WTC11 (cell line): Measurements from ENCODE around the gene LMO1. TPM values are rescaled to one million over a fixed set of nuclear protein-coding genes. Genes with fewer than 3 reads are reported as not detected.

Experiments
- ATAC-seq: fragments of 200-7000 bp; cut with Tn5 transposase; 2 replicates; pipeline ENCODE4 v1.10.0; 2021; ENCODE audit warnings: mild to moderate bottlenecking, moderate library complexity
- CTCF ChIA-PET: fragments of 300-600 bp; sonication (Branson Sonifier 250); formaldehyde crosslinking; loops from one replicate; lab custom pipeline; 2021; ENCODE audit warnings: antibody characterized with exemption; lab: Charles Lee
- POLR2A ChIA-PET: fragments of 350-600 bp; sonication (Branson Sonifier 250); formaldehyde crosslinking; loops from one replicate; lab custom pipeline; 2021; ENCODE audit warnings: antibody characterized with exemption; lab: Charles Lee
- DNase-seq: peaks from one replicate; pipeline ENCODE4 v3.0.0; 2021; ENCODE audit warnings: low spot score
- H3K27ac Mint-ChIP-seq: 2 replicates; pipeline ENCODE4 v1.8.0; 2021; ENCODE audit warnings: mixed read lengths
- H3K27me3 Mint-ChIP-seq: 2 replicates; pipeline ENCODE4 v1.8.0; 2021; ENCODE audit warnings: low read depth, mild to moderate bottlenecking, moderate library complexity, mixed read lengths
- H3K36me3 Mint-ChIP-seq: 2 replicates; pipeline ENCODE4 v1.8.0; 2021; ENCODE audit warnings: mixed read lengths
- H3K4me1 Mint-ChIP-seq: 2 replicates; pipeline ENCODE4 v1.8.0; 2022; ENCODE audit warnings: mixed read lengths
- H3K4me3 Mint-ChIP-seq: 2 replicates; pipeline ENCODE4 v1.8.0; 2021; ENCODE audit warnings: mild to moderate bottlenecking, moderate library complexity, mixed read lengths
- H3K9me3 Mint-ChIP-seq: 2 replicates; pipeline ENCODE4 v1.8.0; 2021; ENCODE audit warnings: mixed read lengths
- ATF1 ChIP-seq: sonication (generic); formaldehyde crosslinking; IDR thresholded peaks from 2 replicates; pipeline ENCODE4 v1.8.1; 2023; ENCODE audit warnings: mild to moderate bottlenecking, moderate library complexity, missing genetic modification reagents
- E2F5 ChIP-seq: sonication (generic); formaldehyde crosslinking; IDR thresholded peaks from 2 replicates; pipeline ENCODE4 v1.8.1; 2022; ENCODE audit warnings: mild to moderate bottlenecking, moderate library complexity, missing genetic modification reagents
- ELF4 ChIP-seq: sonication (generic); formaldehyde crosslinking; IDR thresholded peaks from 2 replicates; pipeline ENCODE4 v1.8.1; 2022; ENCODE audit warnings: low read depth, mild to moderate bottlenecking, moderate library complexity, missing genetic modification reagents
- ERG ChIP-seq: fragments of 250-450 bp; sonication (Bioruptor Pico); IDR thresholded peaks from 2 replicates; pipeline ENCODE4 v1.8.0; 2021; ENCODE audit warnings: mild to moderate bottlenecking
- ETV6 ChIP-seq: sonication (generic); formaldehyde crosslinking; IDR thresholded peaks from 2 replicates; pipeline ENCODE4 v1.8.1; 2022; ENCODE audit warnings: mild to moderate bottlenecking, missing genetic modification reagents
- FOXP1 ChIP-seq: sonication (generic); formaldehyde crosslinking; IDR thresholded peaks from 2 replicates; pipeline ENCODE4 v1.8.0; 2022; ENCODE audit warnings: missing genetic modification reagents, mild to moderate bottlenecking, moderate library complexity, borderline replicate concordance
- GRHL2 ChIP-seq: fragments of 250-450 bp; sonication (Bioruptor Pico); IDR thresholded peaks from 2 replicates; pipeline ENCODE4 v1.8.0; 2022; ENCODE audit warnings: mild to moderate bottlenecking, moderate library complexity; ENCODE audit not compliant: insufficient replicate concordance, severe bottlenecking
- MYBL2 ChIP-seq: sonication (generic); formaldehyde crosslinking; IDR thresholded peaks from 2 replicates; pipeline ENCODE4 v1.8.1; 2023; ENCODE audit warnings: mild to moderate bottlenecking, moderate library complexity, missing genetic modification reagents
- NFYB ChIP-seq: sonication (generic); formaldehyde crosslinking; conservative IDR thresholded peaks from 2 replicates; pipeline ENCODE4 v1.8.0; 2022; ENCODE audit warnings: low read depth, missing genetic modification reagents
- NR2C2 ChIP-seq: sonication (generic); formaldehyde crosslinking; IDR thresholded peaks from 2 replicates; pipeline ENCODE4 v1.8.0; 2022; ENCODE audit warnings: mild to moderate bottlenecking, missing genetic modification reagents
- OVOL2 ChIP-seq: fragments of 250-450 bp; sonication (Bioruptor Pico); IDR thresholded peaks from 2 replicates; pipeline ENCODE4 v1.9.0; 2021; ENCODE audit warnings: mild to moderate bottlenecking, borderline replicate concordance
- PREB ChIP-seq: sonication (generic); formaldehyde crosslinking; IDR thresholded peaks from 2 replicates; pipeline ENCODE4 v1.8.1; 2022; ENCODE audit warnings: mild to moderate bottlenecking, missing genetic modification reagents, moderate library complexity, borderline replicate concordance
- SOX15 ChIP-seq: fragments of 250-450 bp; sonication (Bioruptor Pico); IDR thresholded peaks from 2 replicates; pipeline ENCODE4 v1.9.0; 2021; ENCODE audit warnings: mild to moderate bottlenecking
- TCF7 ChIP-seq: sonication (generic); formaldehyde crosslinking; IDR thresholded peaks from 2 replicates; pipeline ENCODE4 v1.8.0; 2022; ENCODE audit warnings: mild to moderate bottlenecking, low read depth, missing genetic modification reagents, moderate library complexity
- TEAD4 ChIP-seq: sonication (generic); formaldehyde crosslinking; IDR thresholded peaks from 2 replicates; pipeline ENCODE4 v1.8.0; 2022; ENCODE audit warnings: mild to moderate bottlenecking, missing genetic modification reagents
- USF1 ChIP-seq: sonication (generic); formaldehyde crosslinking; IDR thresholded peaks from 2 replicates; pipeline ENCODE4 v1.8.0; 2022; ENCODE audit warnings: mild to moderate bottlenecking, missing genetic modification reagents
- ZNF263 ChIP-seq: sonication (generic); formaldehyde crosslinking; IDR thresholded peaks from 2 replicates; pipeline ENCODE4 v1.8.1; 2022; ENCODE audit warnings: low read depth, mild to moderate bottlenecking, moderate library complexity, missing genetic modification reagents
- ZNF512 ChIP-seq: sonication (generic); formaldehyde crosslinking; IDR thresholded peaks from 2 replicates; pipeline ENCODE4 v1.8.1; 2022; ENCODE audit warnings: missing genetic modification reagents, borderline replicate concordance
- ZNF532 ChIP-seq: fragments of 250-450 bp; sonication (Bioruptor Pico); IDR thresholded peaks from 2 replicates; pipeline ENCODE4 v1.9.0; 2021; ENCODE audit warnings: mild to moderate bottlenecking, borderline replicate concordance
- total RNA-seq: library from RNA; stranded (reverse); gene quantifications from 3 replicates; pipeline ENCODE4 v1.2.3, GENCODE V29; 2021

The LMO1 gene
- total RNA-seq, 1 experiment from 2014 or later = 0.44 TPM

- TF ChIP-seq ZNF512 = no peak
These were observed 40.2 kb downstream of the LMO1 start (continued) for GRCh38 chr11:8223513-8223900.

GRCh38 chr11:8222820-8223512 lies 40.7 kb downstream of the LMO1 start:
- ChIA-PET CTCF (interaction anchor here (1.6 to 6.5 kb wide), 2 partner anchors 41 to 344 kb away, joined by 3 to 60 read pairs; partner anchors contain the start of gene LMO1), POLR2A (no interaction called here)
- DNase-seq = no peak

More at GRCh38 chr11:8222820-8223512, 40.7 kb downstream of the LMO1 start:
- no peak for ATAC-seq
- H3K4me1 Mint-ChIP-seq = peaks cover 21% of the 10 kb centered on the region
- H3K27me3 Mint-ChIP-seq = no peaks in the 10 kb centered on the region
- no peak overlapping the region for H3K4me3 Mint-ChIP-seq
- no peaks in the 10 kb centered on the region for H3K9me3 Mint-ChIP-seq
- no peak for TF ChIP-seq ZNF512
- TF ChIP-seq OVOL2 (CRISPR knock-in tag) = no peak
- TF ChIP-seq SOX15 (CRISPR knock-in tag) = no peak
- no peak for TF ChIP-seq PREB
- no peak for TF ChIP-seq MYBL2 (CRISPR knock-in tag)
- TF ChIP-seq USF1 = no peak
- TF ChIP-seq ZNF532 (CRISPR knock-in tag) = no peak
- no peak for TF ChIP-seq TEAD4 (CRISPR knock-in tag)
- no peak for TF ChIP-seq GRHL2
- no peak for TF ChIP-seq ZNF263 (CRISPR knock-in tag)
- TF ChIP-seq ETV6 (CRISPR knock-in tag) = no peak
- no peak for TF ChIP-seq E2F5 (CRISPR knock-in tag)
- TF ChIP-seq FOXP1 (CRISPR knock-in tag) = no peak
- TF ChIP-seq ERG (CRISPR knock-in tag) = no peak
- TF ChIP-seq NR2C2 = no peak
- no peak for TF ChIP-seq TCF7
- TF ChIP-seq ELF4 = no peak
- no peak for TF ChIP-seq ATF1
- TF ChIP-seq NFYB = no peak
- no peaks in the 10 kb centered on the region for H3K36me3 Mint-ChIP-seq
- H3K27ac Mint-ChIP-seq = no peak overlapping the region
